Measurements from ENCODE around the gene RTRAF. TPM values are rescaled to one million over a fixed set of nuclear protein-coding genes. Genes with fewer than 3 reads are reported as not detected.

RTRAF gene
- total RNA-seq, 2 donors from 2014 or later = 75.4 to 80.7 TPM

DNA sequence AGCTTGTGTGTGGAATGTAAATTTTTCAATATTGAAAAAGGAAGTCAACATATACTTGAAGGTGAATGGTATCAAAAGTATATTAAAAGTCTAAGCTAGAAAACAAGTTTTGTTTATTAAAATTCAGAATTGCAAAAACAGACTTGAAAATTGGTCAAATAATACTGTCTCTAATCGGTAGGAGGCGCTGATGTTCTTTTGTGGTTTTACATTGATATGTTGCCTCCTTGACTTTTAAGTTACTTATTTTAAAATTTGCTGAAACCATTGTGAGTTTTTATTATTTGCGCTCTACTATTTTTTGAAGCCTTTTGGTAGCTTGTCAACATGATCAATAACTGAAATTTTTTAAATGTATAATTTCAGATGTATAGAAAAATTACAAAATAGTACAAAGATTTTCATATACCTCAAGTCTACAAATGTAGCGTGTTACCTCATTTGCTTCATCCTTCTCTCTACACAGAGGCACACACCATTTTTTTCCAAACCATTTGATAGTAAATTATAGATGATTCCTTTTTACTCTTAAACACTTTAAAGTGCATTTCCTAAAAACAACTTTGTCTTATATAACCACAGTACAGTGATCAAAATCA is 6.9 kb downstream of the RTRAF start:
- no peak for DNase-seq (ENCODE audit: low spot score)
- TF ChIP-seq, protein P1, sequence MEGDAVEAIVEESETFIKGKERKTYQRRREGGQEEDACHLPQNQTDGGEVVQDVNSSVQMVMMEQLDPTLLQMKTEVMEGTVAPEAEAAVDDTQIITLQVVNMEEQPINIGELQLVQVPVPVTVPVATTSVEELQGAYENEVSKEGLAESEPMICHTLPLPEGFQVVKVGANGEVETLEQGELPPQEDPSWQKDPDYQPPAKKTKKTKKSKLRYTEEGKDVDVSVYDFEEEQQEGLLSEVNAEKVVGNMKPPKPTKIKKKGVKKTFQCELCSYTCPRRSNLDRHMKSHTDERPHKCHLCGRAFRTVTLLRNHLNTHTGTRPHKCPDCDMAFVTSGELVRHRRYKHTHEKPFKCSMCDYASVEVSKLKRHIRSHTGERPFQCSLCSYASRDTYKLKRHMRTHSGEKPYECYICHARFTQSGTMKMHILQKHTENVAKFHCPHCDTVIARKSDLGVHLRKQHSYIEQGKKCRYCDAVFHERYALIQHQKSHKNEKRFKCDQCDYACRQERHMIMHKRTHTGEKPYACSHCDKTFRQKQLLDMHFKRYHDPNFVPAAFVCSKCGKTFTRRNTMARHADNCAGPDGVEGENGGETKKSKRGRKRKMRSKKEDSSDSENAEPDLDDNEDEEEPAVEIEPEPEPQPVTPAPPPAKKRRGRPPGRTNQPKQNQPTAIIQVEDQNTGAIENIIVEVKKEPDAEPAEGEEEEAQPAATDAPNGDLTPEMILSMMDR (IDR thresholded peaks at IDR 0.05) = peak; percentile 45 to 87
- Histone ChIP-seq H3K9me3 (no peaks in the 10 kb centered on the region), H3K4me1 (peaks cover 0 to 28% of the 10 kb centered on the region in 2 donors), H3K36me3 (peaks cover 58% of the 10 kb centered on the region), H3K4me3 (no peak overlapping the region), H3K27me3 (no peaks in the 10 kb centered on the region), H3K27ac (no peak overlapping the region)

DNA sequence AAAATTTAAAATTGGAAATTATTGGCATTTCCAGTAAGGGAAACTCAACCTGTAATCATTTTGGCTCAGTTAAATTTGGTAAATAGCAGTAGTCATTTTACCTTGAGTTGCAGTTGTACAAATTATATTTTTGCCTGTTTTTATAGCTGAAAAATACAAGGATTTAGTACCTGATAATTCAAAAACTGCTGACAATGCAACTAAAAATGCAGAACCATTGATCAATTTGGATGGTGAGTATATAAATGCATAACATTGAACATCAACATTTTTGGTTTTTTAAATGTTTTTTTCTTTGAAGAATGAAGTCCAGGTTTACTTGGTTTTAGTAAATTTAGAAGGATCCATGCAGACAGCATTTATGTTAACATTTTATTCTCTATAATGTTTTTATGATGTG is 9.0 kb downstream of the RTRAF start:
- peaks cover 0 to 33% of the 10 kb centered on the region in 2 donors for H3K4me1 ChIP-seq
- H3K36me3 ChIP-seq = peaks cover 58% of the 10 kb centered on the region
- TF ChIP-seq, protein P1 (IDR thresholded peaks at IDR 0.05) = no peak
- no peaks in the 10 kb centered on the region for H3K9me3 ChIP-seq
- DNase-seq (ENCODE audit: low spot score) = no peak
- H3K4me3 ChIP-seq = no peak overlapping the region
- H3K27me3 ChIP-seq = no peaks in the 10 kb centered on the region
- no peak overlapping the region for H3K27ac ChIP-seq

DNA sequence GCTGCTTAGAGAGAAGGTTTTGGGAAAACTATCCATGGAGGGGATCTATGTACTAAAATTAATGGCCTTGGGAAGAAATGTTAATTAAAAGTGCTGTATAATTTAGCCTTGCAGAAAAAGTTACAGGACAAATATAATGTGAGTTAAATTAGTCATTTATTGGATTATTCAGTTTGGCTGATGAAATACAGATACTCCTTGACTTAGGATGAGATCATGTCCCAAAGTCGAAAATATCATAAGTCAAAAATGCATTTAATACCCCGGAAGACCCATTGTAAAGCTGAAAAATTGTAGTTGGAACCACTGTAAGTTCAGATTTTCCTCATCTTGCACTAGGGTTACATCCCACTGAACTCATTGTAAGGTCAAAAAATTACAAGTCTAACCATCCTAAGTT is 9.7 kb downstream of the RTRAF start:
- H3K4me1 ChIP-seq = peaks cover 0 to 36% of the 10 kb centered on the region in 2 donors
- peaks cover 59% of the 10 kb centered on the region for H3K36me3 ChIP-seq

DNA sequence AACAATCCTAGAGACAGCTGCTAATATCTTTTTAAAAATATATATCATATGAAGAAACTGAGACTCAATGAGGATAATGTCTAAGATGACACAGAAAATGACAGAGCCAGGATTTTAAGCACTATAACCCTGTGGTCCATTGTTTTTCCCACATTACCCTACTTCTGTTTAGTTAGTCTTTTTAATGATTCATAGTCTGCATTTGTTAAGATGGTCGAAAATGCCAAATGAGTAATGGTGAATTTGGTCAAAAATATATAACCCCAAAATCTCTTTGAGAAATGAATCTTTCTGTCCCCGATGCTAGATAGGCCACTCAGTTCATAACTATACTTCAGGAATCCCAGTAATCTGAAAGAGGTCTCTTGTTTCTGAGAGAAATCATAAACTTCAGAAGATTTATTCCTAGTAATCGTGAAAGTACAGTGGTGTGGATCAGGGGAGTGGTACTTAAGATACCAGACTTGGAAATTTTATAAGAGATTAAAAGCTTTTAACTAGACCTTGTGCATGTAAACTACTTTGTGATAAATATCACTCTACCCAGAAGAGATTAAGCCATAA is 10.8 kb downstream of the RTRAF start:
- DNase-seq (ENCODE audit: low spot score) = no peak
- Histone ChIP-seq H3K9me3 (no peaks in the 10 kb centered on the region), H3K4me1 (peaks cover 0 to 38% of the 10 kb centered on the region in 2 donors), H3K27ac (no peak overlapping the region), H3K4me3 (no peak overlapping the region), H3K27me3 (no peaks in the 10 kb centered on the region), H3K36me3 (peaks cover 66% of the 10 kb centered on the region)
- TF ChIP-seq, protein P1 (IDR thresholded peaks at IDR 0.05) = no peak

More for the DNA sequence above, 9.7 kb downstream of the RTRAF start:
- H3K9me3 ChIP-seq = no peaks in the 10 kb centered on the region
- H3K27ac ChIP-seq = no peak overlapping the region
- no peaks in the 10 kb centered on the region for H3K27me3 ChIP-seq
- TF ChIP-seq, protein P1 (IDR thresholded peaks at IDR 0.05) = no peak
- H3K4me3 ChIP-seq = no peak overlapping the region
- no peak for DNase-seq (ENCODE audit: low spot score)

DNA sequence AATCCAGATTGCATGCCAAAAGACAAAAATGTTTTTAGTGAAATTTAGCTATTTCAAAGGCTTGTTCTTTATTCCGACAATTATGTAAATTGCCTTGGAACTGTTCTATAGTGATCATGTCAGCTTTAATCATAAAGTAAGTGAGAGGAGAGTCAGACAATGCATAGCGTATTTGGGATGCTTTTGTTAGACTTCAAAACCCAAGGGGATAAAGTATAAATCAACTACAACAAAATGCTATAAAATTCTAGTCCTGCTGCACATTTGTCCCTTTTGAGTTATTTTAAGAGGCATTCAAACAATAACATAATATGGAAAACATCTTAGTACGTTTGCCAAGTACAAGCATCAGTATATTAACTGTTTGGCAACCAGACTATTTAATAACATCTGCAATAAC is 11.3 kb downstream of the RTRAF start:
- peaks cover 0 to 43% of the 10 kb centered on the region in 2 donors for H3K4me1 ChIP-seq
- no peaks in the 10 kb centered on the region for H3K9me3 ChIP-seq
- no peak overlapping the region for H3K4me3 ChIP-seq
- no peak overlapping the region for H3K27ac ChIP-seq
- TF ChIP-seq, protein P1 (IDR thresholded peaks at IDR 0.05) = no peak
- H3K36me3 ChIP-seq = peaks cover 68% of the 10 kb centered on the region
- no peak for DNase-seq (ENCODE audit: low spot score)
- no peaks in the 10 kb centered on the region for H3K27me3 ChIP-seq

Data from right atrium auricular region (tissue), 2 donors.